Adipocyte (in vitro differentiated cells): ENCODE measurements around the gene CDH4.

ENCODE experiments used
- DNase-seq: peaks from one replicate; pipeline ENCODE4 v3.0.0-alpha.2; 2015; ENCODE audit warnings: low read depth
- H3K27me3 ChIP-seq: replicated peaks from 2 replicates; pipeline ENCODE4 v1.7.0; 2013; ENCODE audit warnings: mild to moderate bottlenecking, low read length, moderate library complexity; ENCODE audit not compliant: control insufficient read depth, insufficient read depth
- H3K36me3 ChIP-seq: 2 replicates; pipeline ENCODE4 v1.7.0; 2013; ENCODE audit warnings: low read length, mild to moderate bottlenecking, moderate library complexity; ENCODE audit not compliant: control insufficient read depth, insufficient read depth, severe bottlenecking
- H3K4me1 ChIP-seq: 2 replicates; pipeline ENCODE4 v1.7.0; 2013; ENCODE audit warnings: mild to moderate bottlenecking, low read length, moderate library complexity; ENCODE audit not compliant: control insufficient read depth, insufficient read depth
- H3K4me3 ChIP-seq: 2 replicates; pipeline ENCODE4 v1.7.0; 2013; ENCODE audit warnings: mild to moderate bottlenecking, low read length, moderate library complexity
- H3K9ac ChIP-seq: 2 replicates; pipeline ENCODE4 v1.7.0; 2013; ENCODE audit warnings: mild to moderate bottlenecking, low read length, moderate library complexity
- H3K9me3 ChIP-seq: 2 replicates; pipeline ENCODE4 v1.7.0; 2013; ENCODE audit warnings: mild to moderate bottlenecking, low read length, moderate library complexity; ENCODE audit not compliant: control insufficient read depth

Gene CDH4

DNA sequence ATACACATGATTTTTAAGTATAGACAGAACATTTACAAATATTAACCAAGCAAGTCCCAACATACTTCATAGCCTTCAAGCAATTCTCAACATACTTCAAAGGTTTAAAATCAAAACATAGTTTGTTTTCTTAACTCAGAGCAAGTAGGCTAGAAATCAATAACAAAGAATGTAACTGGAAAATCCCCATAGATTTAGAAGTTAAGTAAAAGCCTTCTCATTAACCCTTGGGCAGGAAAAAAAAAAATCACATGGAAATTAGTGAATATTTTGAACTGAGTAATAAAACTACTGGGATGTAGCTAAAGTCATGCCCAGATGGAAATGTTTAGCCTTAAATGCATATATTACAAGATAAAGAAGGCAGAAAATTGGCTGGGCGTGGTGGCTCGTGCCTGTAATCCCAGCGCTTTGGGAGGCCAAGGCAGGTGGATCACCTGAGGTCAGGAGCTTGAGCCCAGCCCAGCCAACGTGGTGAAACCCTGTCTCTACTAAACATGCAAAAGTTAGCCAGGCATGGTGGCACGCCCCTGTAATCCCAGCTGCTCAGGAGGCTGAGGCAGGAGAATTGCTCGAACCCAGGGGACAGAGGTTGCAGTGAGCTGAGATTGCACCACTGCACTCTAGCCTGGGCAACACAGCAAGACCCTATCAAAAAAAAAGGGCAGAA, 497.5 kb downstream of the CDH4 start:
- Histone ChIP-seq H3K4me3 (no peak overlapping the region), H3K27me3 (no peaks in the 10 kb centered on the region), H3K9me3 (peaks cover 13% of the 10 kb centered on the region), H3K4me1 (peaks cover 18% of the 10 kb centered on the region), H3K36me3 (no peaks in the 10 kb centered on the region), H3K9ac (no peak overlapping the region)
- DNase-seq = no peak

DNA sequence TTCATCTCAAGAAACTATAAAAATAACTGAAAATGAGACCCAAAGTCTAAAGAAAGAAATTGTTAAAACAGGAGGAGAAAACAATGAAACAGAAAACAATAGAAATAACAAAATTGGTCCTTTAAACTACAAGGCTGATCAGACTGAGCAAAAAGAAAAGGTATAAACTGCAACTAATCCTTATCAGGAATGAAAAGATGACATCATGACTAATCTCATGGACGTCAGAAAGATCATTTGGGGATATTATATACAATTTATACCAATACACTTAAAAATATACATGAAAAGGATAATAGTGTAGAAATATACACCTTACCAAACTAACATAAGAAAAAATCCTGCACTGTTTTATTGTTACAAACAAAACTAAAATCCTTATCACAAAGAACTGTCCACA, 498.0 kb downstream of the CDH4 start:
- peaks cover 13% of the 10 kb centered on the region for H3K4me1 ChIP-seq

GRCh38 chr20:61752576-61752975, 500.5 kb downstream of the CDH4 start:
- Histone ChIP-seq H3K9me3 (peaks cover 13% of the 10 kb centered on the region), H3K4me1 (peaks cover 13% of the 10 kb centered on the region), H3K27me3 (no peaks in the 10 kb centered on the region), H3K4me3 (no peak overlapping the region), H3K9ac (no peak overlapping the region), H3K36me3 (no peaks in the 10 kb centered on the region)
- DNase-seq = no peak

More for the DNA sequence above, 498.0 kb downstream of the CDH4 start:
- no peaks in the 10 kb centered on the region for H3K27me3 ChIP-seq
- no peak for DNase-seq
- peaks cover 13% of the 10 kb centered on the region for H3K9me3 ChIP-seq
- H3K9ac ChIP-seq = no peak overlapping the region
- no peaks in the 10 kb centered on the region for H3K36me3 ChIP-seq
- H3K4me3 ChIP-seq = no peak overlapping the region

DNA sequence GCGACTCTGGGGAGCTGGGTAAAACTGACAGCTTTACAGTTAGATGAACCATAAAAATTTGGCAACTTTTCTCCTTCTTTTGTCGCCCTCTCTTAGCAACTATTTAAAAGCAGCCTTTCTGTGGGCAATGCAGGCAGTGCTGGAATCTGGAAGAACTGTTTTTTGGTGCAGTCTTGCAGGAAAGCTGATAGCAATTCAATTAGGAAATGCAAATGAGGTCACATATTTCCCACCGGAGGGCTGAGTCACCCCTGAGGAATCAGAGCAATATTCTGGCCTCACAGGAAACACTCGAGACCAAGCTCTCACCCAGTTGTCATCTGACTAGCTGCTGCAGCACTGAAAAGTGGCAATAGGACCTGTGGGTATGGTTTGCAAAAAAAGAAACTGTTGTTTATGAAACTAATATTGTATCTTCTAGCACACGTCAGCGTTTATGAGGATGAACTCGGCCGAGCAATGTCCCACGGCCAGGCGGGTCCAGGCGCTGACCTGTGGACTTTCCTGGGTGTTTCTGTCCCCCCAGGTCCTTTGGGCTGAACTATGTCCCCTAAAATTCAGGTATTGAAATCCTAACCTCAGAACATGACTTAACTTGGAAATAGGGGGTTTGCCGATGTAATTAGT, 501.4 kb downstream of the CDH4 start:
- H3K36me3 ChIP-seq = no peaks in the 10 kb centered on the region
- peak; percentile 4 for DNase-seq

GRCh38 chr20:61753987-61754956, 502.2 kb downstream of the CDH4 start:
- Histone ChIP-seq H3K27me3 (no peaks in the 10 kb centered on the region), H3K4me3 (peak overlapping the region; percentile 54), H3K9ac (no peak overlapping the region), H3K9me3 (peaks cover 13% of the 10 kb centered on the region), H3K36me3 (no peaks in the 10 kb centered on the region), H3K4me1 (peaks cover 13% of the 10 kb centered on the region)
- DNase-seq = no peak

More for the DNA sequence above, 501.4 kb downstream of the CDH4 start:
- peak overlapping the region; percentile 54 for H3K4me3 ChIP-seq
- H3K9me3 ChIP-seq = peaks cover 13% of the 10 kb centered on the region
- H3K9ac ChIP-seq = no peak overlapping the region
- peaks cover 13% of the 10 kb centered on the region for H3K4me1 ChIP-seq
- H3K27me3 ChIP-seq = no peaks in the 10 kb centered on the region

DNA sequence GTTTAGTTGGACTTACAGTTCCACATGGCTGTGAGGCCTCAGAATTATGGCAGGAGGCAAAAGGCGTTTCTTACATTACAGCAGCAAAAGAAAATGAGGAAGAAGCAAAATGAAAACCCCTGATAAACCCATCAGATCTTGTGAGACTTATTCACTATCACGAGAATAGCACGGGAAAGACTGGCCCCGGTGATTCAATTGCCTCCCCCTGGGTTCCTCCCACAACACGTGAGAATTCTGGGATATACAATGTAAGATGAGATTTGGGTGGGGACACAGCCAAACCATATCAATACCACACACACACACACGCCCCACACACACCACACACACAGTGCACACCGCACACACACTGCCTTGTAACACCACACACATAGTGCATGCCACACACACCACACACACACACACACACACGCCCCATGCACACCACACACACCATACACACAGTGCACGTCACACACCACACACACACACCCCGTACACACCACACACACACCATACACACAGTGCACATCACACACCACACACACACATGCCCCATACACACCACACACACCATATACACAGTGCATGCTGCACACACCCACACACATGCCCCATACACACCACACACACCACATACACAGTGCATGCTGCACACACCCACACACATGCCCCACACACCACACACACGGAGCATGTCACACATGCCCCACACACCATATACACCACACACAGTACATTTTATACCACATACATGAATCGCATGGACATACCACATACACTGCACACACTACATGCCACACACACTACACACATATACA, 503.1 kb downstream of the CDH4 start:
- Histone ChIP-seq H3K9me3 (peaks cover 11% of the 10 kb centered on the region), H3K9ac (no peak overlapping the region), H3K4me3 (no peak overlapping the region), H3K27me3 (no peaks in the 10 kb centered on the region), H3K4me1 (peaks cover 13% of the 10 kb centered on the region), H3K36me3 (no peaks in the 10 kb centered on the region)
- no peak for DNase-seq

GRCh38 chr20:61755971-61756845, 504.1 kb downstream of the CDH4 start:
- Histone ChIP-seq H3K4me3 (no peak overlapping the region), H3K27me3 (peaks cover 4% of the 10 kb centered on the region), H3K36me3 (no peaks in the 10 kb centered on the region), H3K4me1 (peaks cover 13% of the 10 kb centered on the region), H3K9ac (no peak overlapping the region), H3K9me3 (peaks cover under 1% of the 10 kb centered on the region)
- DNase-seq = no peak

GRCh38 chr20:61756966-61757677, 505.1 kb downstream of the CDH4 start:
- H3K36me3 ChIP-seq = no peaks in the 10 kb centered on the region
- DNase-seq = no peak
- no peaks in the 10 kb centered on the region for H3K9me3 ChIP-seq
- no peak overlapping the region for H3K9ac ChIP-seq
- H3K4me3 ChIP-seq = no peak overlapping the region
- peaks cover 13% of the 10 kb centered on the region for H3K4me1 ChIP-seq
- H3K27me3 ChIP-seq = peaks cover 10% of the 10 kb centered on the region

GRCh38 chr20:61757678-61758563, 505.9 kb downstream of the CDH4 start:
- no peak for DNase-seq
- H3K9me3 ChIP-seq = no peaks in the 10 kb centered on the region
- no peak overlapping the region for H3K4me3 ChIP-seq
- no peaks in the 10 kb centered on the region for H3K36me3 ChIP-seq
- H3K9ac ChIP-seq = no peak overlapping the region
- peaks cover 11% of the 10 kb centered on the region for H3K4me1 ChIP-seq
- H3K27me3 ChIP-seq = peaks cover 14% of the 10 kb centered on the region
